HepG2 (cell line): Measurements from ENCODE around the gene FOSL2. TPM values are rescaled to one million over a fixed set of nuclear protein-coding genes. Genes with fewer than 3 reads are reported as not detected.

Source experiments
- EEA1 ChIP-seq: sonication (generic); formaldehyde crosslinking; IDR thresholded peaks from 2 replicates; pipeline ENCODE4 v1.5.1; 2020; ENCODE audit warnings: mild to moderate bottlenecking, missing genetic modification reagents, borderline replicate concordance
- HNF1A ChIP-seq, 2 experiments: sonication (generic) in 1 of 2; formaldehyde crosslinking in 1 of 2; IDR thresholded peaks; 2 replicates each; pipeline versions ENCODE4 v1.4.0 to v1.6.1; 2016 to 2020; ENCODE audit warnings: borderline replicate concordance in 1 of 2, low read depth in 1 of 2, mild to moderate bottlenecking in 1 of 2, missing genetic modification reagents in 1 of 2
- IRF2 ChIP-seq: IDR thresholded peaks from 2 replicates; pipeline ENCODE4 v1.6.1; 2018; ENCODE audit warnings: missing genetic modification reagents, missing compliant biosample characterization
- ZBTB39 ChIP-seq: sonication (generic); formaldehyde crosslinking; IDR thresholded peaks from 2 replicates; pipeline ENCODE4 v1.5.0; 2020; ENCODE audit warnings: missing genetic modification reagents
- ZNF276 ChIP-seq: sonication (generic); formaldehyde crosslinking; IDR thresholded peaks from 2 replicates; pipeline ENCODE4 v1.4.0; 2020; ENCODE audit warnings: mild to moderate bottlenecking, low read depth, missing genetic modification reagents
- ZNF282 ChIP-seq: fragments of 450-650 bp; IDR thresholded peaks from 2 replicates; pipeline ENCODE4 v1.6.1; 2018; ENCODE audit not compliant: partially characterized antibody
- ZNF460 ChIP-seq: sonication (generic); formaldehyde crosslinking; IDR thresholded peaks from 2 replicates; pipeline ENCODE4 v1.5.1; 2020; ENCODE audit warnings: missing genetic modification reagents, mild to moderate bottlenecking, borderline replicate concordance
- ZNF609 ChIP-seq: sonication (generic); formaldehyde crosslinking; IDR thresholded peaks from 2 replicates; pipeline ENCODE4 v1.4.0; 2020; ENCODE audit warnings: mild to moderate bottlenecking, missing genetic modification reagents, borderline replicate concordance
- ZNF772 ChIP-seq: sonication (generic); formaldehyde crosslinking; IDR thresholded peaks from 2 replicates; pipeline ENCODE4 v1.5.0; 2020; ENCODE audit warnings: mild to moderate bottlenecking, missing genetic modification reagents
- ZNF883 ChIP-seq: sonication (generic); formaldehyde crosslinking; IDR thresholded peaks from 2 replicates; pipeline ENCODE4 v1.5.1; 2020; ENCODE audit warnings: mild to moderate bottlenecking, missing genetic modification reagents; ENCODE audit errors: not compliant biosample characterization
- ZSCAN5A ChIP-seq: sonication (generic); formaldehyde crosslinking; IDR thresholded peaks from 2 replicates; pipeline ENCODE4 v1.8.0; 2022; ENCODE audit warnings: mild to moderate bottlenecking, missing genetic modification reagents, borderline replicate concordance
- polyA plus RNA-seq, 8 experiments: library from polyadenylated mRNA; depleted of rRNA in 3 of 8; stranded (reverse) in 7 of 8; unstranded in 1 of 8; fragments of >200 nt; fragmentation: Illumina TruSeq in 4 of 8; extraction: Trizol in 4 of 8; gene quantifications; 2 replicates each; pipeline versions ENCODE4 v1.2.1 to v1.2.3, GENCODE V29; 2011 to 2016; ENCODE audit warnings: low read depth in 4 of 8, missing spikeins in 1 of 8, mixed read lengths in 1 of 8; ENCODE audit not compliant: insufficient read depth in 1 of 8
- total RNA-seq, 5 experiments: library from RNA; depleted of rRNA; stranded (reverse); fragments of >200 nt; fragmentation: Illumina TruSeq; extraction: Trizol; gene quantifications; 2 replicates each; pipeline ENCODE4 v1.2.3, GENCODE V29; 2016; ENCODE audit warnings: low read depth in 1 of 5

FOSL2 gene
- total and polyA plus RNA-seq, 2 of the 13 experiments (the other 11 are each of a cell fraction or from before 2014, with no cell fraction given), result 3.4 to 18.1 TPM

GRCh38 chr2:28452534-28453081 lies 60.0 kb downstream of the FOSL2 start (continued):
- TF ChIP-seq ZNF609, result no peak
- no peak for TF ChIP-seq ZBTB39 (CRISPR knock-in tag)
- no peak for TF ChIP-seq ZNF276 (CRISPR knock-in tag)
- TF ChIP-seq ZNF460 (CRISPR knock-in tag), result no peak
- no peak for TF ChIP-seq ZSCAN5A (CRISPR knock-in tag)
- TF ChIP-seq HNF1A (IDR thresholded peaks at IDR 0.05; ENCODE audit: low read depth), result no peak
- no peak for TF ChIP-seq HNF1A (CRISPR knock-in tag; IDR thresholded peaks at IDR 0.05; ENCODE audit: borderline replicate concordance)
- TF ChIP-seq EEA1 (CRISPR knock-in tag), result no peak
- TF ChIP-seq ZNF772 (CRISPR knock-in tag), result no peak
- no peak for TF ChIP-seq IRF2 (CRISPR knock-in tag)
- no peak for TF ChIP-seq ZNF282
- no peak for TF ChIP-seq ZNF883 (CRISPR knock-in tag)
